GM18909 (cell line): ENCODE data around the gene MPST.

Experiments used
- ATAC-seq: cut with Tn5 transposase; IDR thresholded peaks from one replicate; pipeline ENCODE4 v1.9.1; 2021; ENCODE audit warnings: mild to moderate bottlenecking; ENCODE audit not compliant: unreplicated experiment, poor library complexity

MPST gene

GRCh38 chr22:37021710-37022482, 2.4 kb downstream of the MPST start:
- no peak for ATAC-seq

GRCh38 chr22:37022483-37023337, 3.2 kb downstream of the MPST start:
- no peak for ATAC-seq

DNA sequence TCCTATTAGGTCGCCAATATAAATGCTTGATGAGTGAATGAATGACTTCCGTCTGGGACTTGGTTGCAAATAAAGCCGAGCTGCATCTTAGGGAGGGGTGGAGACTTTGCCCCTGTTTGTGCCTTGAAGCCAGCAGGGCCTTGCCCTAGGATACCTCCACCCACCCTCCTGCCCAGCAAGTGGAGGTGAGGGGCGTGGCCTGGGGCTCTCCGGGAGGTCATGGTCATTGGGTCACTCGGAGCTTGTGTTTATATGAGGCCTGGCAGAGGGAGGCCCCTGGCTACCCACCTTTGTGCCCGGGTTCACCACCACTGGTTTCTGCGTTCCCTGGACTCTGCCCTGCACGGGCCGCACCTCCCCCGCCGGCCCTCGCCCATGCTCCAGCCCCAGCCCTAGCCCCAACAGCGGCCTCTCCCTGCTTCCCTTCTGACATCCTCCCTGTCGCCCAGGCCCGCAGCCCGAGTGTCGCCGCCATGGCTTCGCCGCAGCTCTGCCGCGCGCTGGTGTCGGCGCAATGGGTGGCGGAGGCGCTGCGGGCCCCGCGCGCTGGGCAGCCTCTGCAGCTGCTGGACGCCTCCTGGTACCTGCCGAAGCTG, 4.3 kb downstream of the MPST start:
- ATAC-seq = no peak

DNA sequence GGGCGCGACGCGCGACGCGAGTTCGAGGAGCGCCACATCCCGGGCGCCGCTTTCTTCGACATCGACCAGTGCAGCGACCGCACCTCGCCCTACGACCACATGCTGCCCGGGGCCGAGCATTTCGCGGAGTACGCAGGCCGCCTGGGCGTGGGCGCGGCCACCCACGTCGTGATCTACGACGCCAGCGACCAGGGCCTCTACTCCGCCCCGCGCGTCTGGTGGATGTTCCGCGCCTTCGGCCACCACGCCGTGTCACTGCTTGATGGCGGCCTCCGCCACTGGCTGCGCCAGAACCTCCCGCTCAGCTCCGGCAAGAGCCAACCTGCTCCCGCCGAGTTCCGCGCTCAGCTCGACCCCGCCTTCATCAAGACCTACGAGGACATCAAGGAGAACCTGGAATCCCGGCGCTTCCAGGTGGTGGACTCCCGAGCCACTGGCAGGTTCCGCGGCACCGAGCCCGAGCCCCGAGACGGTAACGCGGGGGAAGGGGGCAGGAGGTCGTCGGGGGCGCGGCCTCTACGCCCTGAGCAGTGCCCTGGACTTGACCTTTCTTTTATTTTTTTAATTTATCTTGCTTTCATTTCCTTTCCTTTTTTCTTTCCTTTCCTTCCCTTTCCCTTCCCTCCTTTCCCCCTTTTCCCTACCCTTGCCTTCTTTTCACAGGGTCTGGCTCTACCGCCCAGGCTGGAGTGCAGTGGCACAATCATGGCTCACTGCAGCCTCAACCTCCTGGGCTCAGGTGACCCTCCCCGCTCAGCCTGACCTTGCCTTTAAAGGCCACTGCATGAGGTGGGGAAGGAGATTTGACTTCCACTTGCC, 5.0 kb downstream of the MPST start:
- ATAC-seq = no peak

DNA sequence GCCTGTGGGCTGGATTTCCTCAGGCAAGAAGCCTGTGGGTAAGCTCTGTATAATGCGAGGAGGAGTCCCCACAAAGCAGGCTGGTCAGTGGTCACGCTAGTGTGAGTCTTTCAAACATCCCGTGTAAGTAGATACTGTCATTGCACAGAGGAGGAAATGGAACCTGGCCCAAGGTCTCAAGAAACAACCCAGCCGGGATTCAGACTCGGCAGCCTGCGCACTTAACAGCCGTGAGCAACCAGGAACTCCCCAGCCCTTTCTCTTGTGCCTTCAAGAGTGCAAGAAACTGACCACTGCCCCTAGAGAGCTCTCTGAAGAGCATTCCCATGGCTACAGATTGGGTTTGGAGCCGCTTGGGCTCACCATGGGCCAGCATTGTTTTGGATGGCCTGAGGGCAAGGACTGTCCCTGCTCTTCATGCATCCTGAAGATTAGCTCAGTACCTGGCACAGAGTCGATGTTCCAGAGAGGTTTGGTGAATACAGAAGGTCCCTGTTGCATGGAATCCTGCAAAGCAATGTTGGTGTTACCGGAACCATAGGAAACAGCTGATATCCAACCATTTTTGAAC, 6.0 kb downstream of the MPST start:
- no peak for ATAC-seq

DNA sequence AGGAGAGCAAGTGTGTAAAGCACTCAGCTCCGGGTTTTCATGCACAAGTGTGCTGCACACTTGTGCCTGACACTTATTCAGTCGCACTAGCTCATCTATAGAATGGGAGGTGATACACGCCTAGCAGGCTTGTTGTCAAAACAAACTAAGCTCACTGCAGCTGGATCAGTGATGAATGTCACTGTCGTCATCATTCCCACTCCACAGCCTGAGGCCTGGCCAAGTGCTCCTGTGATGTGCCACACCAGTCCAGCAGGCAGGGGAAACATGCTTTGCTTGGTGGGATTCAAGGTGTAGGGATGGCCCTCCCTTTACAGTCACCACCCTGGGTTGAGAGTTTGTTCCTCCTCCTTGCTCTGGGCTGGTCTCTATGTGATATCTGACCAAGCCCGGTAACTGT, 6.8 kb downstream of the MPST start:
- ATAC-seq = no peak

DNA sequence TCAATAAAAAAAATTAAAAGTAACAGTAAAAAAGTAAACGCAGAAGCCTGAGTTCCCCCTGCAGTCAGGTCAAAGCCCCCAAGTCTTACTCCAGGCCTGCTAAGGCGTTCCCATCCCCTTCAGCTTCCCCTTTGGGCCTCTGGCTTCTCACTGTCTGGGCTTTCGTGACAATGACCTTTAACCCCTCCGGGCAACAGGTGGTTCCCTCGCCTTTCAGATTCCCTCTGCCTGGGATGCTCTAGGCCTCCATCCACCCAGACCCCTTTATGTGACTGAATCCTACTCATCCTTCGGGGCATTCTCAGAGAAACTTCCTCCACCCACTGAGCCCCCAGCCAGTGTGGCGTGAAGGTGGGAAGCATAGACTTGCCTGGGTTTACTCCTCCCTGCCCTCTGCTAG, 8.0 kb downstream of the MPST start:
- no peak for ATAC-seq

DNA sequence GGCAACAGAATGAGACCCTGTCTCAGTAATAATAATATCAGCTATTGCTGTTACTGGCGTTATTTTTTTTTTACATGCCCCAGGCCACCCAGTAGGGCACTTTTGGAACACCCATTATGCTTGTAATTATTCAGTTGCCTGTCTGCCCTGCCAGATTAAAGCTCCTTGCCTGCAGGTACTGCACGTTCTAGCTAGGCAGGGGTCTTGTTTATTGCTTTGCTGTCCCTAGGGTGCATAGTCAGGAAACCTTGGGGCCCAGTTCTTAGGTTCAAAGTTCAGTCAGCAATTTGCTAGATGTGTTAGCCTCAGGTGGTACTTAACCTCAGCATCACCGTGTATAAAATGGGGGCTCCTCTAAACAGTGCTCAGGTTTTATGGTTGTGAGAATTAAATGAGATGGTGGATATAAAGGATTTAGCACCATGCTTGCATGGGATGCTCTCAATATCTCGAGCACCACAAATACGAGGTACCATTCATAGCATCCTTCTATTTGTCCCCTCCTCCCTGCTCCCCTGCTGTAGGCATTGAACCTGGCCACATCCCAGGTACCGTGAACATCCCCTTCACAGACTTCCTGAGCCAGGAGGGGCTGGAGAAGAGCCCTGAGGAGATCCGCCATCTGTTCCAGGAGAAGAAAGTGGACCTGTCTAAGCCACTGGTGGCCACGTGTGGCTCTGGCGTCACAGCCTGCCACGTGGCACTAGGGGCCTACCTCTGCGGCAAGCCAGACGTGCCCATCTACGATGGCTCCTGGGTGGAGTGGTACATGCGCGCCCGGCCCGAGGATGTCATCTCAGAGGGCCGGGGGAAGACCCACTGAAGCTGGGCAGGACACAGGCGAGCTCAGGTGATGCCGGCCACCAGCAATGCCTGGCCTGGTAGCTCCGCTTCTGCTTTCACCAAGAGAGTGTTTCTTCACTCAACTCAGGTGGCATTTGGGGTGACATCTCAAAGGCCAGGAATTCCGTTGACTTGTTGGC, 9.4 kb downstream of the MPST start:
- ATAC-seq = no peak

DNA sequence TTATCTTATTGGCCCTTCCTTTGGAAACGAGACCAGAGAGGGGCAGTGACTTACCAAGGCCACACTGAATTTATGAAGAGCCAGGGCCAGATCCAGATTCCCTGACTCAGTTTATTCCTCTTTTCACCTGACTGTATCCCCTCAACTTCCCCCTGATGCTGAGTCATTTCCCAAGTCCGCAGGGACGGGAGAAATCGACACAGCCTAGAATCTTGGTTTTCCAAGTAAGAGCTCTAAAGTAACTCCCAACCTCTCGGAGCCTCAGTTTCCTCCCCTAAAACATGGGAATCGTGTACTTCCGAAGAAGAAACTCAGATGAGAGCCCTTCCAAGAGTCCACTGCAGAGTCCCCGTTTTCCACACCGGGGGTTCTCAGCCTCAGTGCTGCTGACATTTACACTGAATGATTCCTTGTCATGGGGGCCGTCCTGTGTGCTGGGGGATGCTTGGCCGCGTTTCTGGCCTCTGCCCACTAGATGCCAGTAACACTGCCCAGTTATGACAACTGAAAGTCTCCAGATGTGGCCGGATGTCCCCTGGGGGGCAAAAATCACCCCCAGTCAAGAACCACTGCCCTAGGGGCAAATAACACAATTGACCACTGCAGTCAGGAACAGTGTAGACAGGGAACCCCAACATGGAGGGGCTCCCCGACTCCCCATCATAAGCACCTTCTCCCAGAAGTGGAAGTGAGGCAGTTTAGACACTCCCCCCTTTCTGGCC, 11.2 kb downstream of the MPST start:
- ATAC-seq = no peak

- ATAC-seq = no peak
Measured at GRCh38 chr22:37032134-37032534, 12.6 kb downstream of the MPST start.

DNA sequence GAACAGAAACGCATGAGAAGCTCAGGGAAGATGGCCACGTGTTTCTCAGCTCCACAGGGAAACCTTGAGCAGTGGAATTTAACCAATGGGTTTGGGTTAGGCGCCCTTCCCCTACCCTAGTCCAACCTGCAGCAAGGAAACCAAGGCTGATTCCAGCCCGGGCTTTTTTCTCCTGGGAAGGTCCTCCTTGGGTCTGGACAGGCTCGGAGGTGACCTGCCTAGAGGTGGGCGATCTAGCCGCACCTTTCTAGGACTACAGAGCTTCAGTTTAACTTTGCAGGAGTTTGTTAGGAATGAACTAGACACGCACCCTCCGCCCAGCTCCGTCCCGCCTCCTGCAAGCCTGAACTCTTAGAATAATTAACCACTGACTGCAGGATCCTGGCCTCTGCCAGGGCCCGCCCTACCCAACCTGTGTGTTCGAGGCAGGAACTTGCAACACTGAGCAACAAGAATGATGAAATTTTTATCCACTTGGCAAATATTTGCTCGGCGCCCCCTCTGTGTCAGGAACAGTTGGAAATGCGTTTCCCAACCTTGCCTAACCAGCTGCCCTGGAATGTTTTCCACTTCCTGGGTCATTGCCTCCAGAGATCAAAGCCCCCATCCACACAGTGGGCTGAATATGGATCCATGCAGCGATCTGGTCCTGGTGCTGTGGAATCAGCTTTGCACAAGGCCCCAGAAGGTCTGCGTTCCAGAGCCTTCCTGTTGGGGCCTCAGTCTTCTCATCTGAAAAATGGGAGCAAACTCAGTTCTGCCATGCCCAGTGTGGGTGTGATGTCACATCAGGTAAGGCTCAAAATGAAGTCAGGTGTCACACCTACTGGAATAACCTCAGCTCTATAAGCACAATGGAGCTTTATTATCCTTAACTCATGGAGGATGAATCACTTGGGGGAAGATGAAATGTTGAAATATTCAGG, 13.3 kb downstream of the MPST start:
- no peak for ATAC-seq

DNA sequence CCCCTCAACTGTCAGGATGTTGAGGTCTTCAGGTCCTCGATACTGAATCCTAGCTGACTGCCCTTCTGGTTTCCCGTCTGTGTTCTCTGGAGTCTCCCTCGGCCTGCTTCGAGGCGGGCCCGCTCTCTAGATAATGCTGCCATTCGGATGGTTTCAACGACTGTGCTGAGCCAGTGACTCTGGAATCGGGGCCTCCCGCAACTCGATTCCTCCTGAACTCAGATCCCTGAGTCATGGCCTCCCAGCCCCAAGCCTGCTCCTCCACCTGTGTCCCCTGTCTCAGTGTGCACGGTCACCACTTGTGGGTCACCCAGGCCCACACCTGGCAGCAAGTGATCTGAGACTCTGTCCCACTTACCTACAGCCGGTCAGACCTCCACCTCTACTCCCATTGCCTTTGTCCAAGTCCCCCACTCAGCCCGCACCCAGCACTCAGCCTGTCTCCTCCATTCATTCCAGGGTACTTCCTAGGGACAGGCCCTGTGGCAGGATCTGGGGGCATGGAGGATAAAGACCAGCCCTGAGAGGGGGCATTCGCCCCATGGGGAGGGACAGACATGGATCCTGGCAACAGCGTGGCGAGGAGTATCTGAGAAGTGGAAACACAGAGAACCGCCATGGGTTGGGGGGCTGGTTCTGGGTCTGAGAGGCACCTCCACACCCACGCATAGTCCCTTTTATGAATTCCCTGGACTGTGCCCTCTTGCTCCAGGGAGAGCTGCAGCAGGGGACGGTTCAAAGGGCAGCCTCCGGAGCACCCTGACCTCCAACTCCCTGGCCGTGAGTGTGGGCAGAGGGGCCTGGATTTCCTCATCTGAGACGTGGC, 14.3 kb downstream of the MPST start:
- ATAC-seq = no peak

DNA sequence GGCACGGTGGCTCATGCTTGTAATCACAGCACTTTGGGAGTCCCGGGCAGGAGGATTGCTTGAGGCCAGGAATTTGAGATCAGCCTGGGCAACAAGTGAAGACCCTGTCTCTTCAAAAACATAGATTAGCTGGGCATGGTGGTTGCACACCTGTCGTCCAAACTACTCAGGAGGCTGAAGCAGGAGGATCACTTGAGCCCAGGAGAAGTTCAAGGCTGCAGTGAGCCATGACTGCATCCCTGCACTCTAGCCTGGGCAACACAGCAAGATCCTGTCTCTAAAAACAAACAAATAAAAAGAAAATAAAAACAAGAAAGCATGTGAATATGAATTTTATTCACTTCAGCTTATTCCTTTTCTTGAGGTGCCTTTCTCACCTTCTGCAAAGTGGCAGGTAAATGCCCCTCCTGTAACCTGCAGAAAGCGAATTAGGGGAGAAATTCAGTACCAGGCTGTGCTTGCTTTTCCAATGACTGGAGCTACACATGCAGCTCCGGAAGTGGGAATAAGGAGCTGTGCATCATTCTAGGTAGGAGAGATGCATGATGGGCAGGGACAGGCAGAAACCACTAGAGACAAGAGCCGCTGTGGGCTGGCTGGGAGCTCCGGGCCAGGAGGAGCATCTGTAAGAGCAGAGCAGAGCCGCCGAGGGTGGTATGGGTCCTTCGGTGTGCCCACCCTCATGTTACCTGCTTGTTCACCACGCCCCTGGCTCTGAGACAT, 17.3 kb downstream of the MPST start:
- ATAC-seq = no peak

DNA sequence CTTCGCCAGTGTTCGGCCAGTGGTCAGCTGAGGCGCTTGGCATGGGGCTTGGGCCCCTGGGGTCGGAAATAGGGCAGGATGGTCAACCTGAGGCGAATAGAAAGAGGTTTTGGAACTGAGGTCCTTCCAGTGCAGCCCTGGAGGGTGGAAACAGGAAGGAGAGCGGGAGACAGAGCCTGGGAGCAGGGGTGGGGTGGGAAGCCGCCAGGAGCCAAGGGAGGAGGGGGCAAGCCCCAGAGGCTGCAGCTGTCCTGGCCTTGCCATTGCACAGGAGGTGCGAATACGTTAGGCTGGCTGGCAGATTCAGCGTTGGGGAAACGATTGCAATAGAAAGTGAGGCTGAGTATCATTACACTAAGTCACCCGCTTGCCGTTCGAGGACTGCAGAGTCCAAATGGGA, 18.1 kb downstream of the MPST start:
- ATAC-seq = no peak

DNA sequence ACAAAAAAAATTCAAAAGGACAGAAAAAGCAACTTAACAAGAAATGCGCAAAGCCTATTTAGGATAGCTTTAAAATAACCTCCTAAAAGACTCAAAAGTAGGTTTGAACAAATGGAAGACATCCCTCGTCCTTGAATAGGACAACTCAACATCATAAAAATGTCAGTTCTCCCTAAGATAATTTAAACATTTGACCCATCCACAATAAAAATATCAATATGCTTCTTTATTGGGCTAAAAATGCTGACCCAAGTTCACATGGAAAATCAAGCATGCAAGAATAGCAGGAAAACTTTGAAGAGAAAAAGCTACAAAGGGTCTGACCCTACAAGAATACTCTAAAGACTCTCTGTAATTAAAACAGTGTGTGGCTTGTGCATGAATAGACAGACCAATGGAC, 19.9 kb downstream of the MPST start:
- ATAC-seq = no peak
